ENCODE measurements around the gene FKBP8. TPM values are rescaled to one million over a fixed set of nuclear protein-coding genes. Genes with fewer than 3 reads are reported as not detected.

Gene FKBP8
- total RNA-seq, 1 experiment from 2014 or later = 345 TPM

DNA sequence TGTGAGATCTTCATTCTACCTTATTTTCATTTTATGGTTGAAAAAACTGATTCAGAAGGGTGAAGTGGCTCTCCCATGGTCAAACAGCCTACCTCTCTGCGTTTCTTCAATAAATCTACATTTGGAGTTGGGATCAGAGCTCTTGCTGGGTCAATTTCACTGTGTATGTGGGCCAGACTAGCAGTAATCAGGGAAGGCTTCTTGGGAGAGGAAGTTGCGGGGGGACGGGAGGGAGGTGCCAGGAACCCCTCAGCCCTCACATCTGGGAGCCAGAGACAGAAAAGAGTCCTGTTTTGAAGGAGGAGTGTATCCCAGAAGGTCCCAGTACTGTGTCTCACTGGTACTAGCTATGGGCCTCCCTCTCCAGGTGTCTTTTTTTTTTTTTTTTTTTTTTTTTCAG, 15.2 kb upstream of the FKBP8 start (continued):
- TF ChIP-seq, protein P1, sequence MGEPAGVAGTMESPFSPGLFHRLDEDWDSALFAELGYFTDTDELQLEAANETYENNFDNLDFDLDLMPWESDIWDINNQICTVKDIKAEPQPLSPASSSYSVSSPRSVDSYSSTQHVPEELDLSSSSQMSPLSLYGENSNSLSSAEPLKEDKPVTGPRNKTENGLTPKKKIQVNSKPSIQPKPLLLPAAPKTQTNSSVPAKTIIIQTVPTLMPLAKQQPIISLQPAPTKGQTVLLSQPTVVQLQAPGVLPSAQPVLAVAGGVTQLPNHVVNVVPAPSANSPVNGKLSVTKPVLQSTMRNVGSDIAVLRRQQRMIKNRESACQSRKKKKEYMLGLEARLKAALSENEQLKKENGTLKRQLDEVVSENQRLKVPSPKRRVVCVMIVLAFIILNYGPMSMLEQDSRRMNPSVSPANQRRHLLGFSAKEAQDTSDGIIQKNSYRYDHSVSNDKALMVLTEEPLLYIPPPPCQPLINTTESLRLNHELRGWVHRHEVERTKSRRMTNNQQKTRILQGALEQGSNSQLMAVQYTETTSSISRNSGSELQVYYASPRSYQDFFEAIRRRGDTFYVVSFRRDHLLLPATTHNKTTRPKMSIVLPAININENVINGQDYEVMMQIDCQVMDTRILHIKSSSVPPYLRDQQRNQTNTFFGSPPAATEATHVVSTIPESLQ (CRISPR knock-in tag; IDR thresholded peaks at IDR 0.05) = no peak
- TF ChIP-seq ZNF263 (CRISPR knock-in tag; IDR thresholded peaks at IDR 0.05; ENCODE audit: low read depth) (no peak), NFYB (CRISPR knock-in tag; conservative IDR thresholded peaks at IDR 0.05; ENCODE audit: low read depth) (no peak), ETV6 (CRISPR knock-in tag; IDR thresholded peaks at IDR 0.05) (no peak), MYBL2 (CRISPR knock-in tag; IDR thresholded peaks at IDR 0.05) (no peak), ZNF396 (CRISPR knock-in tag; IDR thresholded peaks at IDR 0.05; ENCODE audit: borderline replicate concordance) (no peak)

DNA sequence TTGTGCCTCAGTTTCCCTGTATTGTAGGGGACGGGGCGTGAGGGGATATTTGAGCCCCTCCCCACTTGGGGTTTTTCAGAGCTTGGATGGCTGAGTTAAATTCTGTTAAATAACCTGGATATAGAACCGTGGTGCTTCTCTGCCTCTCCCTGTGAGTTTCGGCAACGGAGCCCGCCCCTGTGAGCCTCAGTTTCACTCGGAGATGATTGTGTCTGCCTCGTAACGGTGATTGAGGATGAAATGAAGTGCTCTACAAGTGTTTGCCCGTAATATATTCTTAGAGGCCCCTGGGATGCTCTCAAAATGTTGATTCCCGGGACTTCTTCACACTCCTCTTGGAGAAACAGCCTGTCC, 14.8 kb upstream of the FKBP8 start:
- CTCF ChIA-PET = interaction anchor here (0.6 to 2.8 kb wide), 15 partner anchors 9 to 1297 kb away, joined by 3 to 15 read pairs (median 4); partner anchors contain the start of genes ELL, REX1BD and UBA52
- TF ChIP-seq ESRRA (CRISPR knock-in tag; IDR thresholded peaks at IDR 0.05; ENCODE audit: borderline replicate concordance) (no peak), PRRX2 (CRISPR knock-in tag; IDR thresholded peaks at IDR 0.05) (no peak), MYBL2 (CRISPR knock-in tag; IDR thresholded peaks at IDR 0.05) (no peak), TCF7 (CRISPR knock-in tag; IDR thresholded peaks at IDR 0.05; ENCODE audit: low read depth) (no peak), ZNF396 (CRISPR knock-in tag; IDR thresholded peaks at IDR 0.05; ENCODE audit: borderline replicate concordance) (no peak), MXD4 (CRISPR knock-in tag; IDR thresholded peaks at IDR 0.05; ENCODE audit: borderline replicate concordance) (no peak), TEAD4 (CRISPR knock-in tag; IDR thresholded peaks at IDR 0.05) (no peak)
- TF ChIP-seq, protein P2, sequence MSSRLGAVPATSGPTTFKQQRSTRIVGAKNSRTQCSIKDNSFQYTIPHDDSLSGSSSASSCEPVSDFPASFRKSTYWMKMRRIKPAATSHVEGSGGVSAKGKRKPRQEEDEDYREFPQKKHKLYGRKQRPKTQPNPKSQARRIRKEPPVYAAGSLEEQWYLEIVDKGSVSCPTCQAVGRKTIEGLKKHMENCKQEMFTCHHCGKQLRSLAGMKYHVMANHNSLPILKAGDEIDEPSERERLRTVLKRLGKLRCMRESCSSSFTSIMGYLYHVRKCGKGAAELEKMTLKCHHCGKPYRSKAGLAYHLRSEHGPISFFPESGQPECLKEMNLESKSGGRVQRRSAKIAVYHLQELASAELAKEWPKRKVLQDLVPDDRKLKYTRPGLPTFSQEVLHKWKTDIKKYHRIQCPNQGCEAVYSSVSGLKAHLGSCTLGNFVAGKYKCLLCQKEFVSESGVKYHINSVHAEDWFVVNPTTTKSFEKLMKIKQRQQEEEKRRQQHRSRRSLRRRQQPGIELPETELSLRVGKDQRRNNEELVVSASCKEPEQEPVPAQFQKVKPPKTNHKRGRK (CRISPR knock-in tag; IDR thresholded peaks at IDR 0.05; ENCODE audit: borderline replicate concordance) = no peak
- TF ChIP-seq, protein P3, sequence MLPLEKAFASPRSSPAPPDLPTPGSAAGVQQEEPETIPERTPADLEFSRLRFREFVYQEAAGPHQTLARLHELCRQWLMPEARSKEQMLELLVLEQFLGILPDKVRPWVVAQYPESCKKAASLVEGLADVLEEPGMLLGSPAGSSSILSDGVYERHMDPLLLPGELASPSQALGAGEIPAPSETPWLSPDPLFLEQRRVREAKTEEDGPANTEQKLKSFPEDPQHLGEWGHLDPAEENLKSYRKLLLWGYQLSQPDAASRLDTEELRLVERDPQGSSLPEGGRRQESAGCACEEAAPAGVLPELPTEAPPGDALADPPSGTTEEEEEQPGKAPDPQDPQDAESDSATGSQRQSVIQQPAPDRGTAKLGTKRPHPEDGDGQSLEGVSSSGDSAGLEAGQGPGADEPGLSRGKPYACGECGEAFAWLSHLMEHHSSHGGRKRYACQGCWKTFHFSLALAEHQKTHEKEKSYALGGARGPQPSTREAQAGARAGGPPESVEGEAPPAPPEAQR (CRISPR knock-in tag; IDR thresholded peaks at IDR 0.05) = no peak
- TF ChIP-seq, protein P4, sequence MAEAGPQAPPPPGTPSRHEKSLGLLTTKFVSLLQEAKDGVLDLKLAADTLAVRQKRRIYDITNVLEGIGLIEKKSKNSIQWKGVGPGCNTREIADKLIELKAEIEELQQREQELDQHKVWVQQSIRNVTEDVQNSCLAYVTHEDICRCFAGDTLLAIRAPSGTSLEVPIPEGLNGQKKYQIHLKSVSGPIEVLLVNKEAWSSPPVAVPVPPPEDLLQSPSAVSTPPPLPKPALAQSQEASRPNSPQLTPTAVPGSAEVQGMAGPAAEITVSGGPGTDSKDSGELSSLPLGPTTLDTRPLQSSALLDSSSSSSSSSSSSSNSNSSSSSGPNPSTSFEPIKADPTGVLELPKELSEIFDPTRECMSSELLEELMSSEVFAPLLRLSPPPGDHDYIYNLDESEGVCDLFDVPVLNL (CRISPR knock-in tag; IDR thresholded peaks at IDR 0.05; ENCODE audit: borderline replicate concordance, low read depth) = no peak
- peaks cover 8% of the 10 kb centered on the region for H3K4me1 Mint-ChIP-seq
- DNase-seq (ENCODE audit: low spot score) = no peak
- no peaks in the 10 kb centered on the region for H3K9me3 Mint-ChIP-seq
- H3K27ac Mint-ChIP-seq = peak overlapping the region; percentile 73
- no peaks in the 10 kb centered on the region for H3K27me3 Mint-ChIP-seq (ENCODE audit: low read depth)
- H3K36me3 Mint-ChIP-seq = peaks cover 13% of the 10 kb centered on the region
- H3K4me3 Mint-ChIP-seq = peak overlapping the region; percentile 87
- POLR2A ChIA-PET = interaction anchor here (0.6 to 2.7 kb wide), 5 partner anchors 9 to 32 kb away, joined by 3 to 11 read pairs (median 6); partner anchors contain the start of genes FKBP8 and UBA52
- ATAC-seq = 0 out of 2 replicates have a peak, but pooled peaks have one; percentile 8

DNA sequence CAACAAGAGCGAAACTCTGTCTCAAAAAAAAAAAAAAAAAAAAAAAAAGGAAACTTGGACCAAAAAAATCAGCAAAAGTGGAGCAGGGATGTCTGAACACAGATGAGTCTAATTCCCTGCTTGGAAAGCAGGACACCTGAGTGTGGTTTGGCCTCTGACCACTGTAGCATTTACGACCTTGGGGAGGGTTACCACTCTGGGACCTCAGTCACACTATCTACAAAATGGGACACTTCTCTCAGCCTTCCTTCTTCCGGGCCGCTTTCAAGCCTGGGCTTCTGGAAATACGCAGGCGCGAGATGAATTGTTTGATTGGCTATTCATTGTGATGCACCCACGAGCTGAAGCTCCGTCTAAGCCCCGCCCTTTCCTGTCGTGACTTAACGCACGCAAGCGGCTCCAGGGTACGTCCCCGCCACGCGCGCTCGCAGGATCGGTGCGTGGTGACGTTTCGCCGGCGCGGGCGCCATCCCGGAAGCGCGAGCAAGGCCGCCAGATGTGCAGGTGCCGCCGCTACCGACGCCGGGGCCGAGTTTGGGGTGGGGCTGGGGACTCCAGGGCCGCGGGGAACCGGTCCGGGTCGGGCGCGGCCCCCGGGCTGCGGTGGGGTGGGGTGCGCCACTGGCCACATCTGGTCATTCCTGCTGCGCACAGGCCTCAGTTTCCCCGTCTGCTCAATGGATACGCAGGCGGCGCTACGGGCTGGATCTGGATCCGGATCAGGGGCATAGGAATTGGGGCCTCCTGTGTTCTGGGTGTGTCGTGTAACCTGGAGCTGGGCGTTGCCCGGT, 14.2 kb upstream of the FKBP8 start, which contains the start of gene KXD1:
KXD1 (plus strand) TSS at position 460 of the 791 bp plus-strand sequence. CDS start 4,187 bp downstream, outside the sequence.
- peaks cover 8% of the 10 kb centered on the region for H3K4me1 Mint-ChIP-seq
- H3K27me3 Mint-ChIP-seq (ENCODE audit: low read depth) = no peaks in the 10 kb centered on the region
- peak; percentile 79 for DNase-seq (ENCODE audit: low spot score)
- peak; percentile 91 for ATAC-seq
- ChIA-PET POLR2A (interaction anchor here (1.1 to 2.7 kb wide), 4 partner anchors 13 to 32 kb away, joined by 3 to 11 read pairs (median 7); partner anchors contain the start of genes FKBP8 and UBA52), CTCF (interaction anchor here (0.6 to 2.8 kb wide), 12 partner anchors 10 to 1296 kb away, joined by 3 to 15 read pairs (median 4); partner anchors contain the start of genes ELL, REX1BD and UBA52)
- no peaks in the 10 kb centered on the region for H3K9me3 Mint-ChIP-seq
- peak within 1 kb of the TSS; percentile 73 for H3K27ac Mint-ChIP-seq
- peaks cover 7% of the 10 kb centered on the region for H3K36me3 Mint-ChIP-seq
- peak within 1 kb of the TSS; percentile 87 for H3K4me3 Mint-ChIP-seq
- TF ChIP-seq ZNF219 (CRISPR knock-in tag; IDR thresholded peaks at IDR 0.05; ENCODE audit: borderline replicate concordance) = peak; percentile 86; the same call in 1 of the 2 replicates
- TF ChIP-seq NR1H2 (CRISPR knock-in tag; IDR thresholded peaks at IDR 0.05) = no peak
- peak; percentile 83; the same call in 1 of the 2 replicates for TF ChIP-seq ETV6 (CRISPR knock-in tag; IDR thresholded peaks at IDR 0.05)
- 0 out of 2 replicates have a peak, but pooled peaks have one; percentile 30 for TF ChIP-seq ZBTB21 (CRISPR knock-in tag; IDR thresholded peaks at IDR 0.05; ENCODE audit: borderline replicate concordance)
- TF ChIP-seq, protein P1 (CRISPR knock-in tag; IDR thresholded peaks at IDR 0.05) = no peak
- TF ChIP-seq, protein P5, sequence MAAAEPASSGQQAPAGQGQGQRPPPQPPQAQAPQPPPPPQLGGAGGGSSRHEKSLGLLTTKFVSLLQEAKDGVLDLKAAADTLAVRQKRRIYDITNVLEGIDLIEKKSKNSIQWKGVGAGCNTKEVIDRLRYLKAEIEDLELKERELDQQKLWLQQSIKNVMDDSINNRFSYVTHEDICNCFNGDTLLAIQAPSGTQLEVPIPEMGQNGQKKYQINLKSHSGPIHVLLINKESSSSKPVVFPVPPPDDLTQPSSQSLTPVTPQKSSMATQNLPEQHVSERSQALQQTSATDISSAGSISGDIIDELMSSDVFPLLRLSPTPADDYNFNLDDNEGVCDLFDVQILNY (CRISPR knock-in tag; IDR thresholded peaks at IDR 0.05) = no peak
- TF ChIP-seq, protein P6, sequence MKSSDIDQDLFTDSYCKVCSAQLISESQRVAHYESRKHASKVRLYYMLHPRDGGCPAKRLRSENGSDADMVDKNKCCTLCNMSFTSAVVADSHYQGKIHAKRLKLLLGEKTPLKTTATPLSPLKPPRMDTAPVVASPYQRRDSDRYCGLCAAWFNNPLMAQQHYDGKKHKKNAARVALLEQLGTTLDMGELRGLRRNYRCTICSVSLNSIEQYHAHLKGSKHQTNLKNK (CRISPR knock-in tag; IDR thresholded peaks at IDR 0.05) = no peak
- TF ChIP-seq FOXP1 (CRISPR knock-in tag; IDR thresholded peaks at IDR 0.05; ENCODE audit: borderline replicate concordance) = no peak; the same call in 1 of the 2 replicates
- TF ChIP-seq ZNF396 (CRISPR knock-in tag; IDR thresholded peaks at IDR 0.05; ENCODE audit: borderline replicate concordance) = no peak
- TF ChIP-seq NR3C1 (CRISPR knock-in tag; conservative IDR thresholded peaks at IDR 0.05; ENCODE audit: low read depth) = no peak

Data from WTC11 (cell line).